ACHN (cell line): Measurements from ENCODE around the gene ZNF677.
"Not testable (repeated sequence)": the region's sequence is repeated elsewhere in the genome, so short reads cannot be mapped to it uniquely, and the experiment has no call there.

Experiments
- DNase-seq: peaks from one replicate; pipeline ENCODE4 v3.0.0-alpha.2; 2015
- in situ Hi-C: cut with HindIII; loops from 2 replicates; pipeline ENCODE4 v1.10.0; 2017; ENCODE audit warnings: low sequenced_read_pairs, low pct_ligation_motif_present, low pct_unique_long_range_greater_than_20kb

Gene ZNF677

GRCh38 chr19:53254411-53255341 is at the start of gene ZNF677:
Gene ZNF677 (minus strand): TSS chr19:53254873. CDS start chr19:53251550, 3,323 bp downstream.
- in situ Hi-C loops: no loop called here
- DNase-seq: no peak

- in situ Hi-C loops, DNase-seq: not testable (repeated sequence)
These were observed 46.7 kb upstream of the ZNF677 start for GRCh38 chr19:53301341-53301740.

- in situ Hi-C loops: no loop called here
- no peak for DNase-seq
These were observed 40.2 kb upstream of the ZNF677 start for GRCh38 chr19:53294786-53295441.

- DNase-seq: no peak
- in situ Hi-C loops: no loop called here
These were observed 36.3 kb upstream of the ZNF677 start for GRCh38 chr19:53290758-53291549.

- in situ Hi-C loops: no loop called here
- DNase-seq: no peak
These were observed 30.4 kb upstream of the ZNF677 start for GRCh38 chr19:53285087-53285486.

GRCh38 chr19:53281947-53282346 is 27.3 kb upstream of the ZNF677 start:
- DNase-seq, in situ Hi-C loops: not testable (repeated sequence)

- in situ Hi-C loops: no loop called here
- DNase-seq: no peak
These were observed 20.8 kb upstream of the ZNF677 start for GRCh38 chr19:53275480-53275879.

GRCh38 chr19:53272044-53272443 is 17.4 kb upstream of the ZNF677 start:
- in situ Hi-C loops: no loop called here
- no peak for DNase-seq

GRCh38 chr19:53269861-53270260 is 15.2 kb upstream of the ZNF677 start:
- in situ Hi-C loops, DNase-seq: not testable (repeated sequence)

GRCh38 chr19:53267623-53268022 is 12.9 kb upstream of the ZNF677 start, which contains the start of gene VN1R4:
Gene VN1R4 (minus strand): TSS chr19:53267723. CDS start chr19:53267665, 58 bp downstream.
- in situ Hi-C loops, DNase-seq: not testable (repeated sequence)

GRCh38 chr19:53257715-53258342 is 3.2 kb upstream of the ZNF677 start, which contains the start of gene VN1R2:
Gene VN1R2 (plus strand): TSS chr19:53258292. CDS start chr19:53258376, 84 bp downstream.
- in situ Hi-C loops: not testable (repeated sequence)

GRCh38 chr19:53246498-53246897 is 8.2 kb downstream of the ZNF677 start:
- no peak for DNase-seq
- in situ Hi-C loops: no loop called here

More at GRCh38 chr19:53257715-53258342, 3.2 kb upstream of the ZNF677 start, which contains the start of gene VN1R2:
- DNase-seq: not testable (repeated sequence)

- in situ Hi-C loops: no loop called here
- no peak for DNase-seq
These were observed 17.4 kb downstream of the ZNF677 start for GRCh38 chr19:53237114-53237777.

GRCh38 chr19:53224606-53225005 is 30.1 kb downstream of the ZNF677 start:
- in situ Hi-C loops: no loop called here
- DNase-seq: no peak

- DNase-seq, in situ Hi-C loops: not testable (repeated sequence)
These were observed 32.0 kb downstream of the ZNF677 start for GRCh38 chr19:53222716-53223115.

- in situ Hi-C loops: no loop called here
- no peak for DNase-seq
These were observed 41.9 kb downstream of the ZNF677 start for GRCh38 chr19:53212703-53213320.

- in situ Hi-C loops, DNase-seq: not testable (repeated sequence)
These were observed 43.1 kb downstream of the ZNF677 start for GRCh38 chr19:53211554-53211953.
